Loucy (cell line): Measurements from ENCODE around the gene AP3B2.

Experiments
- CTCF ChIP-seq: fragments of 200-600 bp; sonication (generic); conservative IDR thresholded peaks from 2 replicates; pipeline ENCODE4 v1.5.1; 2014; ENCODE audit warnings: mild to moderate bottlenecking, antibody characterized with exemption, low read length
- EZH2phosphoT487 ChIP-seq: fragments of 200-600 bp; IDR thresholded peaks from 2 replicates; pipeline ENCODE4 v1.6.1; 2018; ENCODE audit warnings: antibody characterized with exemption, mild to moderate bottlenecking, moderate library complexity, borderline replicate concordance

- TF ChIP-seq CTCF (no peak), EZH2phosphoT487 (no peak)
These were observed 32.5 kb upstream of the AP3B2 start for GRCh38 chr15:82742134-82742533.
